C1 segment of cervical spinal cord (tissue), 14 donors: Measurements from ENCODE around the gene ENKUR.

Experiments used
- DNase-seq, 14 donors: peaks; one replicate each; lab custom pipeline; 2025; lab: John Stamatoyannopoulos, UW

The ENKUR gene

GRCh38 chr10:24949616-24950015, 66.3 kb downstream of the ENKUR start:
- DNase-seq: no peak

- DNase-seq: peak in 1 of 14 donors; percentile 40
Measured at GRCh38 chr10:24947304-24948097, 68.5 kb downstream of the ENKUR start.

- no peak for DNase-seq
Measured at GRCh38 chr10:24944512-24945255, 71.3 kb downstream of the ENKUR start.

- DNase-seq: no peak
Measured at GRCh38 chr10:24938525-24938924, 77.4 kb downstream of the ENKUR start.

DNA sequence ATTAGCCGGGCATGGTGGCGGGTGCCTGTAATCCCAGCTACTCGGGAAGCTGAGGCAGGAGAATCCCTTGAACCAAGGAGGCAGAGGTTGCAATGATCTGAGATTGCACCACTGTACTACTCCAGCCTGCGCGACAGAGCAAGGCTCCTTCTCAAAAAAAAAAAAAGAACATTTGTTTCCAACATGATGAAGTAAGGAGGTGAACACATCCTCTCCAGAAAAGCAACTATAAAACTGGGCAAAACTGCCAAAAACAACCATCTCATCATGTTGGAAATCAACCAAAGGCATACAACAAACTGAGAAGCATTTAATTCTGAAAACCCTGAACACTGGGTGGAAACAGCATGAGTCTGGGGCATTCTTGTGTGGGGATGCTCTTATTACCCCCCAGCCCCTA, 77.9 kb downstream of the ENKUR start:
- DNase-seq: no peak

DNA sequence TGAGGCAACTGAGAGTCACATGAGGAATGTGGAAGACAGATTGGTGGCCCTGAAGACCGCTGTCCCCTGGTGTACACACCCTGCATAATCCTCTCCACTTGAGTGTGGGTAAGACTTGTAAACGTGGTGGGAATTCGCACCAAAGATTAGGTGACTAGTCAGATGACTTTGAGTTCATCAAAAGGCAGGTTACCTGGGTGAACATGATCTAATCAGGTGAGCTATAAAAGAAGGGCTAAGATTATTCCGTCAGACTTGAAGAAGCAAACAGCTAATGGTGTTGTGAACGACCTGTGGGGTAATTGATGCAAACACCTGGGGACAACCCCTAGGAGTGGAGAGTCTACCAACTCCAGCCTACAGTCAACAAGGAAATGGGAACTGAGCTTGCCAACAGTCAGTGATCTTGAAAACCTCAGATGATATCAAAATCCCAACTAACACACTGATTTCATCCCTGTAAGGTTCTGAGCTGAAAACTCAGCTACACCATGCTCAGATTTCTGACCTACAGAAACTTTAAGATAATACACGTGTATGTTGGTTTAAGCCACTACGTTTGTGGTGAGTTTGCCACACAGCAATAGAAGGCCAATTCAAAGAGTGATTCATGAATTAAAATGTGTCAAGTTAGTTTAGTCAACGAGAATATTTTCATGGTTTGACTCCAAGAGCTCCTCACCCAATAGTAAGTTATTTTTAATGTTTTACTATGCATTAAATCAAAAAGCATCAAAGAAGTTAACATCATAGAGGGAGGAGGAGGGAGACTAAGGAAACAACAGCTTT, 80.3 kb downstream of the ENKUR start:
- DNase-seq: no peak
